Ectodermal cell (in vitro differentiated cells): ENCODE data around the gene XRN2.
"Not testable (repeated sequence)": the region's sequence is repeated elsewhere in the genome, so short reads cannot be mapped to it uniquely, and the experiment has no call there.

Experiments
- H3K27ac ChIP-seq: 2 replicates; pipeline ENCODE4 v1.7.0; 2013; ENCODE audit warnings: mild to moderate bottlenecking, low read depth, low read length; ENCODE audit not compliant: insufficient read depth, poor library complexity, severe bottlenecking
- H3K27me3 ChIP-seq: 2 replicates; pipeline ENCODE4 v1.7.0; 2013; ENCODE audit warnings: mild to moderate bottlenecking, low read length; ENCODE audit not compliant: insufficient read depth, control insufficient read depth, poor library complexity, severe bottlenecking
- H3K36me3 ChIP-seq: one replicate; pipeline ENCODE4 v1.7.0; 2013; ENCODE audit warnings: low read length; ENCODE audit not compliant: control insufficient read depth, insufficient read depth
- H3K4me1 ChIP-seq: one replicate; pipeline ENCODE4 v1.7.0; 2013; ENCODE audit warnings: low read length; ENCODE audit not compliant: control insufficient read depth, insufficient read depth
- H3K4me3 ChIP-seq: 2 replicates; pipeline ENCODE4 v1.7.0; 2013; ENCODE audit warnings: low read depth, low read length, control low read depth; ENCODE audit not compliant: insufficient read depth
- H3K9me3 ChIP-seq: 2 replicates; pipeline ENCODE4 v1.7.0; 2013; ENCODE audit warnings: mild to moderate bottlenecking, low read length, moderate library complexity; ENCODE audit not compliant: control insufficient read depth
- WGBS, 2 experiments: methylation state at CpG; one replicate each; pipeline ENCODE4 v1.1.7; 2013; ENCODE audit warnings: missing lambda C conversion rate in 2 of 2; 5-methylcytosine and 5-hydroxymethylcytosine counted together

Gene XRN2

DNA sequence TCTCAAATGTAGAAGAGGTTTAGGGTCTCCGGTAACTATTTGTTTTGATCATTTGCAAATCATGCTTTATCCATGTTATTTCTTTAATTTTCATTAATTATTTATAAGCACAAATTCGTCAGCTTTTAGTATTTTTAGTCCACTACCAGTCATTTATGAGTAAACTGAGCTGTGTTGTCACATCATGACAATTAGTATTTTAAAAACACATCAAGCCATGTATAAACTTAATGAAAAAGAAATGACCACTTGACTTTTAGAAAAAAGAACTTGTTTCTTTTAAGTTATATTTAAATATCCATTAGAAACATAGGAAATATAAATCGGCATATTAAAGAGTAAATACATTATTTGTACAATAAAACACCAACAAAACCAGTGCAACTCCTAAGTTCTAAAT lies 91.4 kb downstream of the XRN2 start:
- Histone ChIP-seq H3K27ac (no peak overlapping the region), H3K4me1 (peaks cover 9% of the 10 kb centered on the region), H3K4me3 (no peak overlapping the region), H3K36me3 (no peaks in the 10 kb centered on the region), H3K27me3 (peaks cover 98% of the 10 kb centered on the region), H3K9me3 (no peaks in the 10 kb centered on the region)
- WGBS, 2 experiments = 36% methylated on average over 2 of the region's 3 CpGs; no CpG with 5 or more reads in 1 of the 2 experiments

DNA sequence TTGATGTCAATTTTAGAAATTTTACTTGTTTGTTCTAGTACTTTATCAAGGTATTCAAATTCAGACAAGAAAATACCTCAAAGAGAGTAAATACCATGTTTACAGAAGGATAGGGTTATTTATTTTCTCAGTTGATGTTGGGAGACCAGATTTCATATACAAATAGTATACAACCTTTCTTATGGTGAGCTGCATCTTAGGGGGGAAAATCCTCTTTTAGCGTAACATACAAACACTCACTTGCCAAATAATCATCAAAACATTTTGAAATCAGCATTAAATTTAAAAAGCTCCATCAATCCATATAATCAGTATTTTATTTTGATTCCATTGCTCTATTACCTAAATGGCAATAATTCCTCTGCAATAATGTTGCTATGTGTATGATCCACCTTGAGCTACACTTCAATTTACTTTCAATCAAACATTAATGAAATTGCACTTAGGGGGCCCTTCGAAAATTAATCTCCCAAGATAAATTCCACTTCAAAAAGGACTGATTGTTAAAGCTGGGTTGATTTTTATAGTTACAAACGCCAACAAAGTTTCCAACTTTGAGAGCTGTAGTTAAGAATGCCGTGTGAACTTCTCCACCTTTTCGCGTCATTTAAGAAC lies 92.0 kb downstream of the XRN2 start:
- H3K9me3 ChIP-seq = no peaks in the 10 kb centered on the region
- H3K27ac ChIP-seq = no peak overlapping the region
- H3K4me3 ChIP-seq = no peak overlapping the region
- H3K4me1 ChIP-seq = peaks cover 9% of the 10 kb centered on the region
- 3 to 15% methylated on average over 5 to 6 of the region's 6 CpGs for WGBS, 2 experiments
- peaks cover 100% of the 10 kb centered on the region for H3K27me3 ChIP-seq
- no peaks in the 10 kb centered on the region for H3K36me3 ChIP-seq

DNA sequence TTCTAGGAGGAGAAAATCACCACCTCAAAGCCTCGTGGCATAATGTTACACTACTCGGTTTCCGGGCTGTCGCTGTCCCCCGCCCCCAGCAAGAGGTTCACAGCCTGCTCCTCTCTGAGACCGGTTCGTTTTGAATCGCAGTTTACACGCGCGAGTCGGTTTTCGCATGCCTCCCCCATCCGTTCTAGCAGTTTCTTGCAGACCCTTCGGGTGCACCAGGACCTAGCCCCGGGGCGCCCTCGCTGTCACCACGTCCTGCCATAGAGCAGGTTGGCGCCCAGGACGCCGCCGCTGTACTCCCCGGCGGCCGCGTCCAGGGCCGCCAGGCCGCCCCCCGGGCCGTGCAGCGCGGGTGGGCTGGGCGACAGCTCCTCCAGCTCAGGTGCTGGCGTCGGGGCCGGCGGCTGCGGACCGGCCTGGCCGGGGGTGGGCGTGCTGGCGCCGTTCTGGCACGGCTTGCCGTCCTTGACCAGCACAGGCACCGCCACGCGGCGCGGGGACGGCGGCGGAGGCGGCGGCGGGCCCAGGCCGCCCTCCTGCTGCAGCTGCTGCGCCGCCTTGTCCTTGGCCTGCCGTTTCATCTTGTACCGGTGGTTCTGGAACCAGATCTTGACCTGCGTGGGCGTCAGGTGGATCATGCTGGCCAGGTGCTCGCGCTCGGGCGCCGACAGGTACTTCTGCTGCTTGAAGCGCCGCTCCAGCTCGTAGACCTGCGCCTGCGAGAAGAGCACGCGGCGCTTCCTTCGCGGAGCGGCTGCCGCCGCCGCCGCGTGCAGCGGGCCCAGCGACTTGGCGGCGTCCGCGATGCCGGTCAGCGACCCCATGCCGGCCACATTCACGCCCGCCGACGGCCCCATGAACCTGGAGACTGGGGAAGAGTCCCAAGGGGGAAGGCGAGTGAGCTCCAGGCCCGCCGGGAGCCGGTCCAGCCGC lies 92.8 kb downstream of the XRN2 start:
- 1 to 2% methylated on average over 103 of the region's 103 CpGs for WGBS, 2 experiments
- H3K4me1 ChIP-seq = peaks cover 9% of the 10 kb centered on the region
- no peaks in the 10 kb centered on the region for H3K36me3 ChIP-seq
- H3K27me3 ChIP-seq = peaks cover 100% of the 10 kb centered on the region
- H3K9me3 ChIP-seq = no peaks in the 10 kb centered on the region
- no peak overlapping the region for H3K27ac ChIP-seq
- no peak overlapping the region for H3K4me3 ChIP-seq

DNA sequence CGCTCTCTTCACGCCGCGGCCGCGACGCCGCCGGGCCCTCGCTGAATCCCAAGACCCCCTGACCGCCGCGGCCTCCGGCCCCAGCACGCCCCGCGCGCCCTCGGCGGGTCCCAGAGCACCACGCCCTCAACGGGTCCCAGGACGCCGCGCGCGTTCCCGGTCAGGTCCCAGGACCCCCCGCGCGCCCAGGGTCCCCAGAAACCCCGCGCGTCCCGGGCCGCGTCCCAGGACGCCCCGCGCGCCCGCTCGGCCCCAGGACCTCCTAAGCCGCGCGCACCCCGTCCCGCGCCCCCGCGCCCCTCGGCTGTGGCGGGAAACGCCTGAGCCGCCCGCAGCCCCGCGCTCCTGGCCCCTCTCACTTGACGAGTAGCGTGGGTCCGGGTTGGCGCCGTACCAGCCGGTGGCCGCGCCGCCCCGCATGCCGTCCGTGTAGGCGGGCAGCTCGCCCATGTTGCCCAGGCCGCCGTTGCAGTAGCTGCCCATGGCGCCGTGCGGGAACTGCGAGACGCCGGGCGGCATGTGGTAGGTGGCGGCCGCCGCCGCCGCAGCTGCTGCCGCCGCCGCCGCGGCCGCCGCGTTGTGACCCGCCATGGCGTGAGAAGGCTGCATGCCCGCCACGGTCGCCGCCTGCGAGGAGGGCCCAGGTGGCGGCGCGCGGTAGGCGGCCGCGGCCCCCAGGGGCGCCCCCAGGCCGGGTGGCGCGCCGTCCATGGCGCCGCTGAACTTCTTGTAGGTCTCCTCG lies 93.6 kb downstream of the XRN2 start:
- H3K27ac ChIP-seq = no peak overlapping the region
- H3K9me3 ChIP-seq = no peaks in the 10 kb centered on the region
- H3K27me3 ChIP-seq = peaks cover 100% of the 10 kb centered on the region
- no peak overlapping the region for H3K4me3 ChIP-seq
- H3K36me3 ChIP-seq = no peaks in the 10 kb centered on the region
- 1% methylated on average over 116 of the region's 116 CpGs for WGBS, 2 experiments
- peaks cover 3% of the 10 kb centered on the region for H3K4me1 ChIP-seq

DNA sequence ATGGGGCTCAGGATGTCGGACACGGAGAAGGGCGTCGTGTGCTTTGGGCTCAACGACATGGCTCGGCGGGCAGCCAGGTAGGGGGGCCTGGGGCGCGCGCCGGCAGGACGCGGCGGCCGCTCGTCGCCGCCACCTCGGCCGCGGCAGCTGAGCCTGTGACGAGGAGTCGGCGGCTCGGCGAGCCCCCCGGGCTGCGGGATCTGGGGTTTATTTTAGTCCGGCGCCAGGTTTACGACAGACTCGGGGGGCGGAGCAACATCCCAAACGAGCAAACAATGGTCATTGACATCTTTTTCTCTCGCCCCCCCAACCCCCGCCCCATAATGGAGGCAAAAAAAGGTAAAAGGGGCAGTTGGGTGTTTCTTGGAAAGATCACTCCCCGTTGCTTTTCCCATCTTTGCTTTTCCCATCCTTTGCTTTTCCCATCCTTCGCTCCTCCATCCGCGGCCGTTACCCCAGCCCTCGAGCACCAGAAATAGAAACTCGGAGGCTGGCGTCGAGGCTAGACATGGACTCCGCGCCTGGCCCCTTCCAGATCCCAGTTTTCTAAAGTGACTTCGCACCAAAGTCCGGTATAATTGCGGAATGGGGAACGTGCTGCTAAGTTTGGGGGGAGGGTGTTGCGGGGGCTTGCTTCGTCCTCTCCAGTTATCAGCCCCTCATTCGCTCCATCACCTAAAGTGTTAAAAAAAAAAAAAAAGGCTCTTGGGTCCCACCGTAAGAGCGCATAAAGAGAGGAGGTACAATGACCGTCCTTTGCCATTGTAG lies 94.4 kb downstream of the XRN2 start, which contains the start of gene NKX2-4:
TSS of gene NKX2-4 (minus strand) at position 186 of the 768 bp plus-strand sequence. CDS start at position 59, 127 bp downstream.
- H3K9me3 ChIP-seq = no peaks in the 10 kb centered on the region
- H3K27ac ChIP-seq = no peak within 1 kb of the TSS
- H3K36me3 ChIP-seq = no peaks in the 10 kb centered on the region
- no peak within 1 kb of the TSS for H3K4me3 ChIP-seq
- H3K4me1 ChIP-seq = no peaks in the 10 kb centered on the region
- H3K27me3 ChIP-seq = peaks cover 100% of the 10 kb centered on the region
- 2 to 3% methylated on average over 52 to 57 of the region's 57 CpGs for WGBS, 2 experiments

DNA sequence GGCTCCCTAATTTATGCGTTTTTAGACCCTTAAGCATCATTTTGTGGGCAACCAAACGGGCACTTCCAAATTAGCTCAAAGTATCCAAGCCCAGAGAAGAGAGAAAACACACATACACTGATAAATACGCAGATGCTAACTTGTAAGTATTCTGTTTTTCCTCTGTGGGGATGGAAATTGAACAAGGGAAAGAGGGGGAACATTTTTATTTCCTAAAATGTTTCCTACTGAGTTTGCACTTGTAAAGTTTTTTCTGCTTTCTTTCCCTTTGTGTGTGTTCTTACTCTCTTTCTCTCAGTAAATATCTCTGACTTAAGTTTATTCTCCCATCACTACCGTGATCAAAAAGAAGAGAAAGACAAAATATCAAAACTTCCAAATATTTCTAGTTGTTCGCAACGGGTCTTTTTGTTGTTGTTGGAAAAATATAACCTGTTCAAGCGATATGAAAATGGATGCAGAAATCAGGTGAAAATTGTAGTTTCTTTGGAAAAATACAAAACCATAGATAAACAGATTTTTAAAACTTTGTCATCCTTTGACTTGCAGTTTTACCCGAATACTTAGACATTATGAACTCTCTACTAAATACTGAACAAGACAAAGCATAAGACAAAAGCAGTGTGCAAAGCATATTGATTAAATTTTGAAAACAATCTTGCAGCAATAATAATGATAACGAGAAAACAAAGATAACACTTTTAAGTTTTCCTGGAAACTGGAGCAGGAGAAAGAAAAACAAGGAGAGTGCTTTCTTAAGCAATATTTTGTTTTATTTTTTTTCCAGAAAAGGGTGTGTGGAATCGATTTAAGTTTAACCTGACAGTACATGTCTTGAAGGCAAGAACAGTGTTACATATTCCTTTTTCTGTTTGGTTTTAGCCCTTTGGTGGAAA lies 95.2 kb downstream of the XRN2 start:
- H3K4me1 ChIP-seq = no peaks in the 10 kb centered on the region
- no peak overlapping the region for H3K27ac ChIP-seq
- H3K27me3 ChIP-seq = peaks cover 97% of the 10 kb centered on the region
- WGBS, 2 experiments = 32 to 41% methylated on average over 5 to 9 of the region's 10 CpGs
- H3K4me3 ChIP-seq = no peak overlapping the region
- no peaks in the 10 kb centered on the region for H3K9me3 ChIP-seq
- H3K36me3 ChIP-seq = no peaks in the 10 kb centered on the region

DNA sequence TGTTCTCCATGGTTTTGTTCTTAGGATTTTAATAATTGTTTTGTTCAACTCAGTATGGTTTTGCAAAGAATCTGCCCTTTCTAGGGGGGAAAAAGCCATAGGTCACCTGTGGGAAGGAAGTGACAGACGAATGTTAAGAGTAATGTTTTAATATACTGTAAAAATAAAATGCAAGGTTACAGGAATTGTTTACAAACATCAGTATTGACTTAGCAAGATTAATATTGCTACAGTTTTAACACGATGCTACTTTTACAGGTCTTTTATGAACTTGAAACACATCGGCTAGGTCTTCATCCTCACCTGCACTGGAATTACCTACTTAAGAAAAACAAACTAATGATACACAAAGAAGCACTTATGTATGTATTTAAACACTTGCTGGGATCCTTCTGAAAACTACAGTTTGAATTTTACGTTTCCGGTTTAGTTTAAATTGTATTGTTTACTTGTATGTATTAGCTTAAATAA lies 95.9 kb downstream of the XRN2 start:
- peaks cover 90% of the 10 kb centered on the region for H3K27me3 ChIP-seq

DNA sequence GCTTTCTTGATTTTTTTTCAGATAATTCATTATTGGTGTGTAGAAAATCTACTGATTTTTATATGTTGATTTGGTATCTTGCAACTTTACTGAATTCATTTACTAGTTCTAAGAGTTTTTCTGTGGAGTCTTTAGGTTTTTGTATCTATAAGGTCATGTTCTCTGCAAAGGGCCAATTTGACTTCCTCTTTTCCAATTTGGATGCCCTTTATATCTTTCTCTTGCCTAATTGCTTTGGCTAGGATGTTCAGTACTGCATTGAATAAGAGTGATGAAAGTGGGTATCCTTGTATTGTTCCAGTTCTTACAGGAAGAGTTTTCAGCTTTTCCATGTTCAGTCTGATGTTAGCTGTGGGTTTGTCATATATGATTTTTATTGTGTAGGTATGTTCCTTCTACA lies 108.6 kb downstream of the XRN2 start:
- Histone ChIP-seq H3K9me3 (no peaks in the 10 kb centered on the region), H3K27ac (no peak overlapping the region), H3K4me3 (no peak overlapping the region), H3K4me1 (no peaks in the 10 kb centered on the region), H3K27me3 (no peaks in the 10 kb centered on the region), H3K36me3 (no peaks in the 10 kb centered on the region)

More for the DNA sequence above, 95.9 kb downstream of the XRN2 start:
- Histone ChIP-seq H3K27ac (no peak overlapping the region), H3K9me3 (no peaks in the 10 kb centered on the region), H3K4me3 (no peak overlapping the region), H3K4me1 (no peaks in the 10 kb centered on the region), H3K36me3 (no peaks in the 10 kb centered on the region)
- 45 to 52% methylated on average over 3 to 5 of the region's 5 CpGs for WGBS, 2 experiments

DNA sequence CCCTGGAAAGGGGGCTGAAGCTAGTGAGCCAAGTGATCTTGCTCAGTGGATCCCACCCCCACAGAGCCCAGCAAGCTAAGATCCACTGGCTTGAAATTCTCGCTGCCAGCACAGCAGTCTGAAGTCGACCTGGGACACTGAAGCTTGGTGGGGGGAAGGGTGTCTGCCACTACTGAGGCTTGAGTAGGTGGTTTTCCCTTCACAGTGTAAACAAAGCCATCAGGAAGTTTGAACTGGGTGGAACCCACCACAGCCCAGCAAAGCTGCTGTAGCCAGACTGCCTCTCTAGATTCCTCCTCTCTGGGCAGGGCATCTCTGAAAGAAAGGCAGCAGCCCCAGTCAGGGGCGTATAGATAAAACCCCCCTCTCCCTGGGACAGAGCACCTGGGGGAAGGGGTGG lies 110.9 kb downstream of the XRN2 start:
- H3K36me3 ChIP-seq, H3K27ac ChIP-seq, H3K9me3 ChIP-seq, H3K4me3 ChIP-seq, H3K4me1 ChIP-seq, H3K27me3 ChIP-seq: not testable (repeated sequence)
- WGBS, 2 experiments = 66 to 68% methylated on average over 3 of the region's 3 CpGs
